HepG2 (cell line): ENCODE data around the gene RIPK1. TPM values are rescaled to one million over a fixed set of nuclear protein-coding genes. Genes with fewer than 3 reads are reported as not detected.

Experiments
- FOXJ3 ChIP-seq: sonication (generic); formaldehyde crosslinking; IDR thresholded peaks from 2 replicates; pipeline ENCODE4 v1.4.0; 2020; ENCODE audit warnings: missing genetic modification reagents, mild to moderate bottlenecking, borderline replicate concordance
- GATA4 ChIP-seq: sonication (generic); IDR thresholded peaks from 2 replicates; pipeline ENCODE4 v1.6.1; 2016; ENCODE audit warnings: antibody characterized with exemption, low read depth, borderline replicate concordance
- HMGA1 ChIP-seq: sonication (generic); formaldehyde crosslinking; conservative IDR thresholded peaks from 2 replicates; pipeline ENCODE4 v1.4.0; 2020; ENCODE audit warnings: missing genetic modification reagents
- NR2F2 ChIP-seq: IDR thresholded peaks from 2 replicates; pipeline ENCODE4 v1.6.1; 2012; ENCODE audit warnings: low read depth, inconsistent platforms, borderline replicate concordance
- SETDB1 ChIP-seq: sonication (generic); formaldehyde crosslinking; IDR thresholded peaks from 2 replicates; pipeline ENCODE4 v1.5.1; 2020; ENCODE audit warnings: missing genetic modification reagents, mild to moderate bottlenecking, borderline replicate concordance
- TMF1 ChIP-seq: sonication (generic); formaldehyde crosslinking; IDR thresholded peaks from 2 replicates; pipeline ENCODE4 v1.8.1; 2022; ENCODE audit warnings: low read depth, missing genetic modification reagents
- ZFP36 ChIP-seq: fragments of 150-350 bp; IDR thresholded peaks from 2 replicates; pipeline ENCODE4 v1.6.1; 2018; ENCODE audit warnings: borderline replicate concordance, low read length, low read depth; ENCODE audit not compliant: partially characterized antibody
- ZNF121 ChIP-seq: sonication (generic); formaldehyde crosslinking; IDR thresholded peaks from 2 replicates; pipeline ENCODE4 v1.5.0; 2020; ENCODE audit warnings: mild to moderate bottlenecking, missing genetic modification reagents
- ZNF180 ChIP-seq: sonication (generic); formaldehyde crosslinking; IDR thresholded peaks from 2 replicates; pipeline ENCODE4 v1.4.0; 2020; ENCODE audit warnings: low read depth, missing genetic modification reagents, borderline replicate concordance
- ZNF335 ChIP-seq: sonication (generic); formaldehyde crosslinking; IDR thresholded peaks from 2 replicates; pipeline ENCODE4 v1.4.0; 2020; ENCODE audit warnings: missing genetic modification reagents
- ZNF382 ChIP-seq: sonication (generic); formaldehyde crosslinking; IDR thresholded peaks from 2 replicates; pipeline ENCODE4 v1.5.0; 2020; ENCODE audit warnings: missing genetic modification reagents, mild to moderate bottlenecking, borderline replicate concordance
- ZNF567 ChIP-seq: sonication (generic); formaldehyde crosslinking; IDR thresholded peaks from 2 replicates; pipeline ENCODE4 v1.8.1; 2023; ENCODE audit warnings: mild to moderate bottlenecking, missing genetic modification reagents, borderline replicate concordance
- polyA plus RNA-seq, 8 experiments: library from polyadenylated mRNA; depleted of rRNA in 3 of 8; stranded (reverse) in 7 of 8; unstranded in 1 of 8; fragments of >200 nt; fragmentation: Illumina TruSeq in 4 of 8; extraction: Trizol in 4 of 8; gene quantifications; 2 replicates each; pipeline versions ENCODE4 v1.2.1 to v1.2.3, GENCODE V29; 2011 to 2016; ENCODE audit warnings: low read depth in 4 of 8, missing spikeins in 1 of 8, mixed read lengths in 1 of 8; ENCODE audit not compliant: insufficient read depth in 1 of 8
- total RNA-seq, 5 experiments: library from RNA; depleted of rRNA; stranded (reverse); fragments of >200 nt; fragmentation: Illumina TruSeq; extraction: Trizol; gene quantifications; 2 replicates each; pipeline ENCODE4 v1.2.3, GENCODE V29; 2016; ENCODE audit warnings: low read depth in 1 of 5
- TF ChIP-seq, protein P1 (sequence below): sonication (generic); formaldehyde crosslinking; IDR thresholded peaks from 2 replicates; pipeline ENCODE4 v1.4.0; 2020; ENCODE audit warnings: missing genetic modification reagents
- TF ChIP-seq, protein P2 (sequence below): IDR thresholded peaks from 2 replicates; pipeline ENCODE4 v1.6.1; 2016; ENCODE audit warnings: missing compliant biosample characterization, missing genetic modification reagents, borderline replicate concordance
- TF ChIP-seq, protein P3 (sequence below): conservative IDR thresholded peaks from 2 replicates; pipeline ENCODE4 v1.6.1; 2018; ENCODE audit warnings: missing genetic modification reagents
- TF ChIP-seq, protein P4 (sequence below): sonication (generic); formaldehyde crosslinking; IDR thresholded peaks from 2 replicates; pipeline ENCODE4 v1.4.0; 2020; ENCODE audit warnings: low read depth, mild to moderate bottlenecking, missing genetic modification reagents
- TF ChIP-seq, protein P5 (sequence below): IDR thresholded peaks from 2 replicates; pipeline ENCODE4 v1.6.1; 2018; ENCODE audit warnings: missing genetic modification reagents
- TF ChIP-seq, protein P6 (sequence below): sonication (generic); formaldehyde crosslinking; IDR thresholded peaks from 2 replicates; pipeline ENCODE4 v1.4.0; 2020; ENCODE audit warnings: missing genetic modification reagents

RIPK1 gene
- total and polyA plus RNA-seq, 2 of the 13 experiments (the other 11 are each of a cell fraction or from before 2014, with no cell fraction given) = 9.0 to 10.3 TPM

DNA sequence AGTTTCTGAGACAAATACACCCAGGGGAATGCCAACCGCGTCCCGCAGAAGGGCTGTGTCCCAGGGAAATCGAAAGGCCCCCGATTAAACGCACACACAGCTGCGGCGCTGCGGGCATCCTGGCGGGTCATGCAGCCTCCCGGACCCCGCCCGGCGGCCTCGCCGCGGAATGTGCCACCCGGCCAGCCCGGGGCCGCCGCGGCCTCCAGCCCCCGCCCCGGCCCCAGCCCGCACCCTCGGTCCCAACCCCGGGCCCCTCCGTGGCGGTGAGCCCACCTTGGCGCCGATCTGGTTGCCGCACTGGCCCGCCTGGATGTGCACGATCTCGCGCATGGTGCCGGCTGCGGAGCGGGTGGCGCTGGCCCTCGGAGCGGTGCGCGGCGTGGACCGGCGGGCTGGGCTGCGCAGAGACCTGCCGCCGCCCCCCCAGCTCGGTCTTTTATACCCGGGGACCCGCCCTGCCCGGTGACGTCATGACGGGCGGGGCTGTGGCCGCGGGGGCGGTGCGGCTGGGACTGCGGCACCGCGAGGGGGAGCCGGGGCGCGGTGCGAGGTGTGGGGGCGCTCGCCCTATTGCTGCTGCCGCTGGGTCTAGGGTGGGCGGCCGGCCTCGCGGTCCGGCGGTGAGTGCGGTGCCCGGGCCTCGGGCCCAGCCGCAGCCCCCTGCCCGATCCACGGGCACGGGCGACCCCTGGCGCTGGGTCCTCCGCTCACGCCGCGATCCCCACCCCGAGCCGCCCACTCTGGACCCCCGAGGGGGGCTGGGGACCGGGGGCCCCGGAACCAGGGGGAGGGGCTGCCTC is 89.0 kb downstream of the RIPK1 start, which contains the start of gene TUBB2A (continued):
- TF ChIP-seq, protein P1, sequence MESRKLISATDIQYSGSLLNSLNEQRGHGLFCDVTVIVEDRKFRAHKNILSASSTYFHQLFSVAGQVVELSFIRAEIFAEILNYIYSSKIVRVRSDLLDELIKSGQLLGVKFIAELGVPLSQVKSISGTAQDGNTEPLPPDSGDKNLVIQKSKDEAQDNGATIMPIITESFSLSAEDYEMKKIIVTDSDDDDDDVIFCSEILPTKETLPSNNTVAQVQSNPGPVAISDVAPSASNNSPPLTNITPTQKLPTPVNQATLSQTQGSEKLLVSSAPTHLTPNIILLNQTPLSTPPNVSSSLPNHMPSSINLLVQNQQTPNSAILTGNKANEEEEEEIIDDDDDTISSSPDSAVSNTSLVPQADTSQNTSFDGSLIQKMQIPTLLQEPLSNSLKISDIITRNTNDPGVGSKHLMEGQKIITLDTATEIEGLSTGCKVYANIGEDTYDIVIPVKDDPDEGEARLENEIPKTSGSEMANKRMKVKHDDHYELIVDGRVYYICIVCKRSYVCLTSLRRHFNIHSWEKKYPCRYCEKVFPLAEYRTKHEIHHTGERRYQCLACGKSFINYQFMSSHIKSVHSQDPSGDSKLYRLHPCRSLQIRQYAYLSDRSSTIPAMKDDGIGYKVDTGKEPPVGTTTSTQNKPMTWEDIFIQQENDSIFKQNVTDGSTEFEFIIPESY = peak; percentile 8
- TF ChIP-seq ZNF335 (CRISPR knock-in tag) = 0 out of 2 replicates have a peak, but pooled peaks have one; percentile 22
- TF ChIP-seq, protein P2, sequence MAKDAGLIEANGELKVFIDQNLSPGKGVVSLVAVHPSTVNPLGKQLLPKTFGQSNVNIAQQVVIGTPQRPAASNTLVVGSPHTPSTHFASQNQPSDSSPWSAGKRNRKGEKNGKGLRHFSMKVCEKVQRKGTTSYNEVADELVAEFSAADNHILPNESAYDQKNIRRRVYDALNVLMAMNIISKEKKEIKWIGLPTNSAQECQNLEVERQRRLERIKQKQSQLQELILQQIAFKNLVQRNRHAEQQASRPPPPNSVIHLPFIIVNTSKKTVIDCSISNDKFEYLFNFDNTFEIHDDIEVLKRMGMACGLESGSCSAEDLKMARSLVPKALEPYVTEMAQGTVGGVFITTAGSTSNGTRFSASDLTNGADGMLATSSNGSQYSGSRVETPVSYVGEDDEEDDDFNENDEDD = peak; percentile 75; the same call in 1 of the 2 replicates
- no peak for TF ChIP-seq ZFP36
- TF ChIP-seq SETDB1 (CRISPR knock-in tag) = no peak
- TF ChIP-seq, protein P3, sequence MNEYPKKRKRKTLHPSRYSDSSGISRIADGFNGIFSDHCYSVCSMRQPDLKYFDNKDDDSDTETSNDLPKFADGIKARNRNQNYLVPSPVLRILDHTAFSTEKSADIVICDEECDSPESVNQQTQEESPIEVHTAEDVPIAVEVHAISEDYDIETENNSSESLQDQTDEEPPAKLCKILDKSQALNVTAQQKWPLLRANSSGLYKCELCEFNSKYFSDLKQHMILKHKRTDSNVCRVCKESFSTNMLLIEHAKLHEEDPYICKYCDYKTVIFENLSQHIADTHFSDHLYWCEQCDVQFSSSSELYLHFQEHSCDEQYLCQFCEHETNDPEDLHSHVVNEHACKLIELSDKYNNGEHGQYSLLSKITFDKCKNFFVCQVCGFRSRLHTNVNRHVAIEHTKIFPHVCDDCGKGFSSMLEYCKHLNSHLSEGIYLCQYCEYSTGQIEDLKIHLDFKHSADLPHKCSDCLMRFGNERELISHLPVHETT (CRISPR knock-in tag) = no peak
- TF ChIP-seq ZNF382 (CRISPR knock-in tag) = no peak
- TF ChIP-seq, protein P4, sequence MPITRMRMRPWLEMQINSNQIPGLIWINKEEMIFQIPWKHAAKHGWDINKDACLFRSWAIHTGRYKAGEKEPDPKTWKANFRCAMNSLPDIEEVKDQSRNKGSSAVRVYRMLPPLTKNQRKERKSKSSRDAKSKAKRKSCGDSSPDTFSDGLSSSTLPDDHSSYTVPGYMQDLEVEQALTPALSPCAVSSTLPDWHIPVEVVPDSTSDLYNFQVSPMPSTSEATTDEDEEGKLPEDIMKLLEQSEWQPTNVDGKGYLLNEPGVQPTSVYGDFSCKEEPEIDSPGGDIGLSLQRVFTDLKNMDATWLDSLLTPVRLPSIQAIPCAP = no peak
- no peak for TF ChIP-seq HMGA1
- TF ChIP-seq, protein P5, sequence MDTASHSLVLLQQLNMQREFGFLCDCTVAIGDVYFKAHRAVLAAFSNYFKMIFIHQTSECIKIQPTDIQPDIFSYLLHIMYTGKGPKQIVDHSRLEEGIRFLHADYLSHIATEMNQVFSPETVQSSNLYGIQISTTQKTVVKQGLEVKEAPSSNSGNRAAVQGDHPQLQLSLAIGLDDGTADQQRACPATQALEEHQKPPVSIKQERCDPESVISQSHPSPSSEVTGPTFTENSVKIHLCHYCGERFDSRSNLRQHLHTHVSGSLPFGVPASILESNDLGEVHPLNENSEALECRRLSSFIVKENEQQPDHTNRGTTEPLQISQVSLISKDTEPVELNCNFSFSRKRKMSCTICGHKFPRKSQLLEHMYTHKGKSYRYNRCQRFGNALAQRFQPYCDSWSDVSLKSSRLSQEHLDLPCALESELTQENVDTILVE (CRISPR knock-in tag) = peak; percentile 48; the same call in 1 of the 2 replicates
- peak; percentile 58; the same call in 1 of the 2 replicates for TF ChIP-seq ZNF567 (CRISPR knock-in tag)
- no peak for TF ChIP-seq TMF1 (CRISPR knock-in tag)
- no peak for TF ChIP-seq ZNF180 (CRISPR knock-in tag)
- no peak; the same call in 1 of the 2 replicates for TF ChIP-seq NR2F2
- TF ChIP-seq GATA4 = no peak
- TF ChIP-seq ZNF121 (CRISPR knock-in tag) = 0 out of 2 replicates have a peak, but pooled peaks have one; percentile 47
- TF ChIP-seq, protein P6, sequence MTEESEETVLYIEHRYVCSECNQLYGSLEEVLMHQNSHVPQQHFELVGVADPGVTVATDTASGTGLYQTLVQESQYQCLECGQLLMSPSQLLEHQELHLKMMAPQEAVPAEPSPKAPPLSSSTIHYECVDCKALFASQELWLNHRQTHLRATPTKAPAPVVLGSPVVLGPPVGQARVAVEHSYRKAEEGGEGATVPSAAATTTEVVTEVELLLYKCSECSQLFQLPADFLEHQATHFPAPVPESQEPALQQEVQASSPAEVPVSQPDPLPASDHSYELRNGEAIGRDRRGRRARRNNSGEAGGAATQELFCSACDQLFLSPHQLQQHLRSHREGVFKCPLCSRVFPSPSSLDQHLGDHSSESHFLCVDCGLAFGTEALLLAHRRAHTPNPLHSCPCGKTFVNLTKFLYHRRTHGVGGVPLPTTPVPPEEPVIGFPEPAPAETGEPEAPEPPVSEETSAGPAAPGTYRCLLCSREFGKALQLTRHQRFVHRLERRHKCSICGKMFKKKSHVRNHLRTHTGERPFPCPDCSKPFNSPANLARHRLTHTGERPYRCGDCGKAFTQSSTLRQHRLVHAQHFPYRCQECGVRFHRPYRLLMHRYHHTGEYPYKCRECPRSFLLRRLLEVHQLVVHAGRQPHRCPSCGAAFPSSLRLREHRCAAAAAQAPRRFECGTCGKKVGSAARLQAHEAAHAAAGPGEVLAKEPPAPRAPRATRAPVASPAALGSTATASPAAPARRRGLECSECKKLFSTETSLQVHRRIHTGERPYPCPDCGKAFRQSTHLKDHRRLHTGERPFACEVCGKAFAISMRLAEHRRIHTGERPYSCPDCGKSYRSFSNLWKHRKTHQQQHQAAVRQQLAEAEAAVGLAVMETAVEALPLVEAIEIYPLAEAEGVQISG (CRISPR knock-in tag) = peak; percentile 83
- TF ChIP-seq FOXJ3 = no peak
